ENCODE measurements around the gene GPR39.

Gene GPR39

DNA sequence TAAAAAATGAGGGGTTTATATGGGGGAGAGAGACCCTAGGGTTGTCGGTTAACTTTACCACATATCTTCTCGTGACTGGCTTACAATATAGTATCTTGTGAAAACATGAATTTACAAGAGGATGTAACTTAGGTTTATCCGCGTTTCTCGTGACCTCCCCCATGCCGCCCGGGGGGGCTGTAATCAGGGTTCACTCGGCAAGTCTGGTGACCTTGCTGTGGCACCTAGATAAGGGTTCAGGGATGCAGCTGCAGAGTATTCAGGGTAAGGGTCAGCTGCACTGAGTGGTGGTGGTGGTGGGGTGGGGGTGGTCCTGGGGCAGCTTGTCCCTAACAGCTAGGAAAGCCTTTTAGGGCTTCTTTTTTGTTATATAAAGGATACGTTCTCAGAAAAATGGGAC, 141.1 kb downstream of the GPR39 start:
- no peak for DNase-seq (ENCODE audit: low spot score)
- Histone ChIP-seq H3K4me1 (ENCODE audit: insufficient read depth, poor library complexity, severe bottlenecking) (no peaks in the 10 kb centered on the region), H3K27ac (ENCODE audit: poor library complexity, severe bottlenecking) (no peak overlapping the region), H3K27me3 (ENCODE audit: insufficient read depth, poor library complexity, severe bottlenecking) (no peaks in the 10 kb centered on the region), H3K9me3 (ENCODE audit: severe bottlenecking) (no peaks in the 10 kb centered on the region), H3K36me3 (ENCODE audit: low read depth) (no peaks in the 10 kb centered on the region), H3K4me3 (ENCODE audit: severe bottlenecking) (no peak overlapping the region)
- ATAC-seq (ENCODE audit: low read depth): no peak
- TF ChIP-seq, protein P1, sequence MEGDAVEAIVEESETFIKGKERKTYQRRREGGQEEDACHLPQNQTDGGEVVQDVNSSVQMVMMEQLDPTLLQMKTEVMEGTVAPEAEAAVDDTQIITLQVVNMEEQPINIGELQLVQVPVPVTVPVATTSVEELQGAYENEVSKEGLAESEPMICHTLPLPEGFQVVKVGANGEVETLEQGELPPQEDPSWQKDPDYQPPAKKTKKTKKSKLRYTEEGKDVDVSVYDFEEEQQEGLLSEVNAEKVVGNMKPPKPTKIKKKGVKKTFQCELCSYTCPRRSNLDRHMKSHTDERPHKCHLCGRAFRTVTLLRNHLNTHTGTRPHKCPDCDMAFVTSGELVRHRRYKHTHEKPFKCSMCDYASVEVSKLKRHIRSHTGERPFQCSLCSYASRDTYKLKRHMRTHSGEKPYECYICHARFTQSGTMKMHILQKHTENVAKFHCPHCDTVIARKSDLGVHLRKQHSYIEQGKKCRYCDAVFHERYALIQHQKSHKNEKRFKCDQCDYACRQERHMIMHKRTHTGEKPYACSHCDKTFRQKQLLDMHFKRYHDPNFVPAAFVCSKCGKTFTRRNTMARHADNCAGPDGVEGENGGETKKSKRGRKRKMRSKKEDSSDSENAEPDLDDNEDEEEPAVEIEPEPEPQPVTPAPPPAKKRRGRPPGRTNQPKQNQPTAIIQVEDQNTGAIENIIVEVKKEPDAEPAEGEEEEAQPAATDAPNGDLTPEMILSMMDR (IDR thresholded peaks at IDR 0.05; ENCODE audit: poor library complexity, severe bottlenecking): no peak

DNA sequence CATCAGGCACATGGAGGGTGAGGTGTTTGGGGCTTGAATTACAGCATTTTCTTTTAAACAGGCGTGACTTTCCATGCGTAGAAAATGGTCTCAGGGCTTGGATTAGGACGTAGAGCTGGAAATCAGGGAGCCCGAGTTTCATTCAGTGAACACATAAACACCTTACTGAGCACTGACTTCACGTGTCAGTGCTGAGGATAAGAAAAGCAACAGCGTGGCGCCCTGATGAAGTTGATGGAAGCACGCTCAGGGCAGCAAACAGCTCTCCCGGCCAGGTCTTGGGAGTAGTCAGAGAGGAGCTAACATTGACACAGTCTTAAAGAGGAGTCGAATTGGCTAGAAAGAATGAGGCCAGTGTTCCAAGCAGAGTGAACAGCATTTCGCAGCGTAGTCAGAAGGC, 142.7 kb downstream of the GPR39 start:
- no peak overlapping the region for H3K4me3 ChIP-seq (ENCODE audit: severe bottlenecking)
- DNase-seq (ENCODE audit: low spot score): no peak
- no peaks in the 10 kb centered on the region for H3K9me3 ChIP-seq (ENCODE audit: severe bottlenecking)
- H3K27ac ChIP-seq (ENCODE audit: poor library complexity, severe bottlenecking): no peak overlapping the region
- no peak for ATAC-seq (ENCODE audit: low read depth)
- TF ChIP-seq, protein P1 (IDR thresholded peaks at IDR 0.05; ENCODE audit: poor library complexity, severe bottlenecking): no peak
- H3K4me1 ChIP-seq (ENCODE audit: insufficient read depth, poor library complexity, severe bottlenecking): no peaks in the 10 kb centered on the region
- no peaks in the 10 kb centered on the region for H3K36me3 ChIP-seq (ENCODE audit: low read depth)
- H3K27me3 ChIP-seq (ENCODE audit: insufficient read depth, poor library complexity, severe bottlenecking): no peaks in the 10 kb centered on the region

DNA sequence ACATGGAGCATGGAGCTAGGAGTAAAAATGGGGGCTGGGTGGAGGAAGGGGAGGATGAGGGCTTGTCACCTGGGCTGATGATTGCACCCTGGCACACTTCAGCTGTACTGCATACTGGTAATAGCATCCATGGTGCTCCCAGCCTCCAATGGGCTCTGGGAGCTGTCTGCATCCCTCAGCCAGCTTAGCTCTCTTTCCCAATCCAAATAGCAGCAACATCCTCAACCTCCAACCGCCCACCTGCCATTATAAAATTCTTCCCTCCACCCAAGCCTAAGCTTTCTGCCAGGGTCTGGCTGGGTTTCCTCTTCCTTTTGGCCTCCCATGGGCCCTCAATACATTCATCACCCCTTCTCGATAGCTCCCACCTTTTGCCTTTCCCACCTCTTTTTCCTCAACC, 143.3 kb downstream of the GPR39 start:
- Histone ChIP-seq H3K27ac (ENCODE audit: poor library complexity, severe bottlenecking) (no peak overlapping the region), H3K4me3 (ENCODE audit: severe bottlenecking) (no peak overlapping the region), H3K9me3 (ENCODE audit: severe bottlenecking) (no peaks in the 10 kb centered on the region), H3K36me3 (ENCODE audit: low read depth) (no peaks in the 10 kb centered on the region), H3K4me1 (ENCODE audit: insufficient read depth, poor library complexity, severe bottlenecking) (no peaks in the 10 kb centered on the region), H3K27me3 (ENCODE audit: insufficient read depth, poor library complexity, severe bottlenecking) (no peaks in the 10 kb centered on the region)
- ATAC-seq (ENCODE audit: low read depth) (no peak), DNase-seq (ENCODE audit: low spot score) (no peak)
- TF ChIP-seq, protein P1 (IDR thresholded peaks at IDR 0.05; ENCODE audit: poor library complexity, severe bottlenecking): no peak

DNA sequence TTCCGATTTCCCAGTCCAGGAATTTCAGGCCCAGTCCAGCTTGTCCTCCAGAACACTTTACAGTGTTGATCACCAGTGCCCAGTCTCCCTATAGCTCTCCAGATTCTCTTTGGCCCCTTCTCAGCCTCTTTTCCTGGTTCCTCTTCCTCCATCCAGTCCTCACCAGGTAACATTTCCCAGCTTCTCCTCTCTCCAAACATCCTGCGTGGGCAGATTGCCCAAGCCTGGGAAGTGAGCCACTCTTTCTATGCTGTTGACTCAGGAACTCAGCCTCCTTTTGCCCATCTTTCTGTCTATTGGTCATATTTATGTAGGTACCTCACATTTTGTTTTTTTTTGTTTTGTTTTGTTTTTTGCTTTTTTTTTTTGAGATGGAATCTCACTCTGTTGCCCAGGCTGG, 144.0 kb downstream of the GPR39 start:
- no peaks in the 10 kb centered on the region for H3K27me3 ChIP-seq (ENCODE audit: insufficient read depth, poor library complexity, severe bottlenecking)
- H3K36me3 ChIP-seq (ENCODE audit: low read depth): no peaks in the 10 kb centered on the region
- H3K4me3 ChIP-seq (ENCODE audit: severe bottlenecking): no peak overlapping the region
- H3K27ac ChIP-seq (ENCODE audit: poor library complexity, severe bottlenecking): no peak overlapping the region
- DNase-seq (ENCODE audit: low spot score) (no peak), ATAC-seq (ENCODE audit: low read depth) (no peak)
- H3K4me1 ChIP-seq (ENCODE audit: insufficient read depth, poor library complexity, severe bottlenecking): no peaks in the 10 kb centered on the region
- TF ChIP-seq, protein P1 (IDR thresholded peaks at IDR 0.05; ENCODE audit: poor library complexity, severe bottlenecking): no peak
- no peaks in the 10 kb centered on the region for H3K9me3 ChIP-seq (ENCODE audit: severe bottlenecking)

DNA sequence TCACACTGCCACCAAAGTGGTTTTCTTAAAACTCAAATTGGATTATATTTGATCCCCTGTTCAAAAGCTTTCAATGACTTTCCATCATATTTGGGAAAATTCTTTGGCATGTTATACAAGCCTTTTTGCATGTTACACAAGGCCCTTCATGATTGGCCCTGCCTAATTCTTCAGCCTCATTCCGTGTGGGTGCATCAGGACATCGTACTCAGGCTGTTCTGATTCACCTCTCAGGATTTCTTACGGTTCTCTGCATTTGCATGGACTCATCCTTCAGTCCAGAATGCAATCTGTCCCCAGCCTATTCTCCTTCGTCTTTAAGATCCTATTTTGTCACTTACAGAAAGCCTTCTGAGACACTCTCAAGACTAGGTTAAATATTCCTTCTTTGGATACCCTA, 145.6 kb downstream of the GPR39 start:
- TF ChIP-seq, protein P1 (IDR thresholded peaks at IDR 0.05; ENCODE audit: poor library complexity, severe bottlenecking): no peak
- no peak for DNase-seq (ENCODE audit: low spot score)
- H3K4me3 ChIP-seq (ENCODE audit: severe bottlenecking): no peak overlapping the region
- H3K4me1 ChIP-seq (ENCODE audit: insufficient read depth, poor library complexity, severe bottlenecking): no peaks in the 10 kb centered on the region
- H3K36me3 ChIP-seq (ENCODE audit: low read depth): no peaks in the 10 kb centered on the region
- H3K9me3 ChIP-seq (ENCODE audit: severe bottlenecking): no peaks in the 10 kb centered on the region
- ATAC-seq (ENCODE audit: low read depth): no peak
- no peak overlapping the region for H3K27ac ChIP-seq (ENCODE audit: poor library complexity, severe bottlenecking)
- H3K27me3 ChIP-seq (ENCODE audit: insufficient read depth, poor library complexity, severe bottlenecking): no peaks in the 10 kb centered on the region
